Gastroesophageal sphincter (tissue), 4 donors: Measurements from ENCODE around the gene OGDH. TPM values are rescaled to one million over a fixed set of nuclear protein-coding genes. Genes with fewer than 3 reads are reported as not detected.

ENCODE experiments used
- ATAC-seq: fragments of 150-250 bp; one replicate; pipeline ENCODE4 v1.9.1; 2016; ENCODE audit warnings: mild to moderate bottlenecking, moderate library complexity
- H3K27ac ChIP-seq, 4 donors: fragments of 200-600 bp; sonication (generic) in 3 of 4; 1 replicate in 3 of 4; 2 replicates in 1 of 4; pipeline ENCODE4 v1.5.1; 2016 to 2019
- H3K27me3 ChIP-seq: fragments of 200-600 bp; sonication (generic); one replicate; pipeline ENCODE4 v1.5.1; 2019
- H3K36me3 ChIP-seq, 2 donors: fragments of 200-600 bp; sonication (generic); one replicate each; pipeline ENCODE4 v1.5.1; 2019; ENCODE audit warnings: control low read depth in 1 of 2
- H3K4me1 ChIP-seq, 3 donors: fragments of 200-600 bp; sonication (generic); 1 replicate in 2 of 3; 2 replicates in 1 of 3; pipeline ENCODE4 v1.5.1; 2016 to 2019; ENCODE audit warnings: control low read depth in 2 of 3
- H3K4me3 ChIP-seq, 2 donors: fragments of 200-600 bp; sonication (generic); one replicate each; pipeline ENCODE4 v1.5.1; 2019; ENCODE audit warnings: mild to moderate bottlenecking in 1 of 2, moderate library complexity in 1 of 2
- H3K9me3 ChIP-seq, 3 donors: fragments of 200-600 bp; sonication (generic); one replicate each; pipeline ENCODE4 v1.5.1; 2017 to 2019; ENCODE audit warnings: control low read depth in 2 of 3
- EP300 ChIP-seq: sonication (generic); formaldehyde crosslinking; IDR thresholded peaks from one replicate; pipeline ENCODE4 v1.6.1; 2017; ENCODE audit warnings: antibody characterized with exemption, mild to moderate bottlenecking
- POLR2A ChIP-seq, 2 donors: fragments of 450-650 bp; IDR thresholded peaks; one replicate each; pipeline ENCODE4 v1.6.1; 2017; ENCODE audit warnings: antibody characterized with exemption in 2 of 2, mild to moderate bottlenecking in 2 of 2, moderate library complexity in 1 of 2
- POLR2AphosphoS5 ChIP-seq: sonication (generic); formaldehyde crosslinking; IDR thresholded peaks from one replicate; pipeline ENCODE4 v1.6.1; 2017; ENCODE audit warnings: antibody characterized with exemption
- WGBS, 2 donors: methylation state at CpG; one replicate each; pipeline ENCODE4 v1.1.5; 2018; ENCODE audit warnings: low coverage in 1 of 2; 5-methylcytosine and 5-hydroxymethylcytosine counted together
- total RNA-seq, 4 donors: library from RNA; depleted of rRNA; stranded (reverse); fragments of >200 nt; gene quantifications; one replicate each; pipeline ENCODE4 v1.1.0, GENCODE V29; 2016
- TF ChIP-seq, protein P1 (sequence below), 4 experiments: fragments of 200-600 bp in 2 of 4; fragments of 450-650 bp in 2 of 4; sonication (generic) in 1 of 4; IDR thresholded peaks; one replicate each; pipeline ENCODE4 v1.5.1; 2017 to 2019; ENCODE audit warnings: antibody characterized with exemption in 4 of 4, mild to moderate bottlenecking in 2 of 4, moderate library complexity in 2 of 4

Gene OGDH
- total RNA-seq, 4 donors from 2014 or later: 112 to 222 (median 137) TPM

DNA sequence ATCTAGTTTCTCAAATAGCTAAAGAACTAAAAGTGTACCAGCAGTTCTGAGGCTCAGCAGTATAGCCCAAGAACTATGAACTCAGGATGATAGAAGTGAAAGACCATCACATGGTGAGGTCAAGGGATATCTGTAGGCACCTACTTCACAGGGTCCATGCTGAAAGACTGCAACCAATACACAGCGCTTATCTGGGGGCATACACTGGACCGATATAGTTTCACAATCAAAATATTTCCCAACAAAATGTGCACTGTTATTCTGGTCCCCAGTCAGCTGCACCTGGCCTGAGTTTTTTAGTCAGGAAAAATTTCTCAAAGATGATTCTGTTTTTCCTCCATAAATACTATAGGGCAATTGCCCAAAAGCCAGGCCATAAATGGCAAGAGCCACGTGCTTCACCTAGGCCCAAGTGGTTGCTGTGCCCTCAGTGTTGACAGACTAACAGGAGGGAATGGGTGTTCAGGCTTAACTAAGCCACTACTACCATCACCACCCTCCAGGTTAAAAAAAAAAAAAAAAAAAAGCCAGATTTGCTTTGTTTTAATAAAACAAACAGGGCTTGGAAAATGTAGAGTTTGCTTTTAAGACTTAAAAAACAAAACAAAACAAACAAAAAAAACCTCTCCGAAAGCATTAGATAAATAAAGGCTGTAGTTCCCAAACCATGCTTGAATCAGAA, 58.5 kb downstream of the OGDH start:
- peaks cover 0 to 76% of the 10 kb centered on the region in 2 donors for H3K36me3 ChIP-seq
- peaks cover 0 to 15% (median 0%) of the 10 kb centered on the region in 3 donors for H3K9me3 ChIP-seq
- peaks cover 0 to 12% (median 0%) of the 10 kb centered on the region in 3 donors for H3K4me1 ChIP-seq
- 62 to 84% methylated on average over 3 to 4 of the region's 4 CpGs for WGBS, 2 donors
- TF ChIP-seq POLR2A (IDR thresholded peaks at IDR 0.05): no peak
- no peak for TF ChIP-seq POLR2AphosphoS5
- TF ChIP-seq, protein P1, sequence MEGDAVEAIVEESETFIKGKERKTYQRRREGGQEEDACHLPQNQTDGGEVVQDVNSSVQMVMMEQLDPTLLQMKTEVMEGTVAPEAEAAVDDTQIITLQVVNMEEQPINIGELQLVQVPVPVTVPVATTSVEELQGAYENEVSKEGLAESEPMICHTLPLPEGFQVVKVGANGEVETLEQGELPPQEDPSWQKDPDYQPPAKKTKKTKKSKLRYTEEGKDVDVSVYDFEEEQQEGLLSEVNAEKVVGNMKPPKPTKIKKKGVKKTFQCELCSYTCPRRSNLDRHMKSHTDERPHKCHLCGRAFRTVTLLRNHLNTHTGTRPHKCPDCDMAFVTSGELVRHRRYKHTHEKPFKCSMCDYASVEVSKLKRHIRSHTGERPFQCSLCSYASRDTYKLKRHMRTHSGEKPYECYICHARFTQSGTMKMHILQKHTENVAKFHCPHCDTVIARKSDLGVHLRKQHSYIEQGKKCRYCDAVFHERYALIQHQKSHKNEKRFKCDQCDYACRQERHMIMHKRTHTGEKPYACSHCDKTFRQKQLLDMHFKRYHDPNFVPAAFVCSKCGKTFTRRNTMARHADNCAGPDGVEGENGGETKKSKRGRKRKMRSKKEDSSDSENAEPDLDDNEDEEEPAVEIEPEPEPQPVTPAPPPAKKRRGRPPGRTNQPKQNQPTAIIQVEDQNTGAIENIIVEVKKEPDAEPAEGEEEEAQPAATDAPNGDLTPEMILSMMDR (IDR thresholded peaks at IDR 0.05): no peak
- TF ChIP-seq EP300: no peak
- ATAC-seq: peak; percentile 22
- H3K4me3 ChIP-seq: no peak overlapping the region
- no peaks in the 10 kb centered on the region for H3K27me3 ChIP-seq
- H3K27ac ChIP-seq: peak overlapping the region in 1 of 4 donors; percentile 38

DNA sequence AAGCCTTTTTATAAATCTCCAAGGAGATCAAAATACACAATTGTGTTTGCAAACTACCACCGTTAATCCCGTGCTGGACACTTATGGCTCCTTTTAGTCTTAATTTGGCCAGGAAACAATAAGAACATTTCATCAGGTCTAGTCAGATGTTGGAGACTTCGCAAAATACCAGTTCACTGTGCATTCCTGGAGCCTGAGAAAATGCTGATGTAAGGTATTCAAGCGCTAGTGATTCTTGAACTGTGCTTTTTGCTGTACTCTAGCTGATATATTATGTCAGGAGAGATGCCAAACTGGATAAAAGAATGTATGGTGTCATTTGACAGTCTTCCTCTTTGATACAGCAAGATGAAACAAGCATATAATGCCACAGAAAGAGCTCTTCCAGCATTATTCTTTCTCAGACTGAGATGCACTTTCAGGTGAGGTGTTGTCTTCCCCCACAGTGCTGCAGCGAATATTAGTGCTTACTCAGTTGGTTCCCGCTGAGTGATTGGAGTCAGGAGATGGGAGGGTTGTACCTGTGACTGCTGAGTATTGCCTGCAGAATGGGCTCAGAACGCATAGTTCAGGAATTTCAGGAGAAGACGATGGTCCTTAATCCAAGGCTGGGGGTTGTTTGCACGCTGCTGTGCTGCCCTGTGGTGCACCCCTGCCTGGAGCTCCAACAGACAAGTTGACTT, 59.2 kb downstream of the OGDH start:
- Histone ChIP-seq H3K9me3 (peaks cover 0 to 12% (median 0%) of the 10 kb centered on the region in 3 donors), H3K27me3 (no peaks in the 10 kb centered on the region), H3K4me1 (peaks cover 0 to 12% (median 0%) of the 10 kb centered on the region in 3 donors), H3K36me3 (peaks cover 0 to 70% of the 10 kb centered on the region in 2 donors), H3K4me3 (no peak overlapping the region), H3K27ac (peak overlapping the region in 1 of 4 donors; percentile 38)
- TF ChIP-seq, protein P1 (IDR thresholded peaks at IDR 0.05): no peak
- TF ChIP-seq POLR2AphosphoS5 (no peak), EP300 (no peak), POLR2A (IDR thresholded peaks at IDR 0.05) (no peak)
- WGBS, 2 donors: 31 to 62% methylated on average over 6 of the region's 9 CpGs
- ATAC-seq: peak; percentile 70

- TF ChIP-seq, protein P1 (IDR thresholded peaks at IDR 0.05): no peak
- no peak for TF ChIP-seq POLR2A (IDR thresholded peaks at IDR 0.05)
- TF ChIP-seq EP300: no peak
- no peak for TF ChIP-seq POLR2AphosphoS5
Observed at GRCh38 chr7:44666566-44666965, 60.1 kb downstream of the OGDH start.

GRCh38 chr7:44667190-44667589, 60.8 kb downstream of the OGDH start:
- Histone ChIP-seq H3K27me3 (no peaks in the 10 kb centered on the region), H3K27ac (no peak overlapping the region), H3K9me3 (no peaks in the 10 kb centered on the region), H3K4me1 (peaks cover 0 to 12% (median 0%) of the 10 kb centered on the region in 3 donors), H3K36me3 (peaks cover 0 to 55% of the 10 kb centered on the region in 2 donors), H3K4me3 (no peak overlapping the region)
- no peak for ATAC-seq
- 100% methylated on average over 1 of the region's 3 CpGs; no CpG with 5 or more reads in 1 of the 2 donors for WGBS, 2 donors
- TF ChIP-seq EP300: no peak
- TF ChIP-seq POLR2A (IDR thresholded peaks at IDR 0.05): no peak
- no peak for TF ChIP-seq POLR2AphosphoS5

More at GRCh38 chr7:44666566-44666965, 60.1 kb downstream of the OGDH start:
- Histone ChIP-seq H3K4me1 (peaks cover 0 to 12% (median 0%) of the 10 kb centered on the region in 3 donors), H3K4me3 (no peak overlapping the region), H3K27me3 (no peaks in the 10 kb centered on the region), H3K36me3 (peaks cover 0 to 61% of the 10 kb centered on the region in 2 donors), H3K9me3 (peaks cover 0 to 3% (median 0%) of the 10 kb centered on the region in 3 donors), H3K27ac (no peak overlapping the region)
- WGBS, 2 donors: 80 to 95% methylated on average over 1 to 6 of the region's 6 CpGs
- no peak for ATAC-seq

DNA sequence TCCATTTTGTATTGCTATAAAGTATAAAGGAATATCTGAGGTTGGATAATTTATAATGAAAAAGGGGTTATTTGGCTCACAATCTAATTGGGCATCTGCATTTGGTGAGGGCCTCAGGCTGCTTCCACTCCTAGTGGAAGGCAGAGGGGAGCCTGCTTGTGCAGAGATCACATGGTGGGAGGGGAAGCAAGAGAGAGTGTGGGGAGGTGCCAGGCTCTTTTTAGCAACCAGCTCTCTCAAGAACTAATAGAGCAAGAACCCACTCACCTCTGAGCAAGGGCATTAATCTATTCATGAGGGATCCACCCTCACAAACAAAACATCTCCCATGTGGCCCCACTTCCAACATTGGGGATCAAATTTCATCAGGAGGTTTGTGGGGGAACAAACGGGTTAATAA, 64.6 kb downstream of the OGDH start:
- Histone ChIP-seq H3K27me3 (no peaks in the 10 kb centered on the region), H3K27ac (no peak overlapping the region), H3K9me3 (no peaks in the 10 kb centered on the region), H3K36me3 (peaks cover 0 to 71% of the 10 kb centered on the region in 2 donors), H3K4me1 (peaks cover 0 to under 1% (median 0%) of the 10 kb centered on the region in 3 donors), H3K4me3 (no peak overlapping the region)
- ATAC-seq: no peak
- 88% methylated on average over 1 of the region's 1 CpG; no CpG with 5 or more reads in 1 of the 2 donors for whole genome bisulfite sequencing, 2 donors
- TF ChIP-seq POLR2AphosphoS5: no peak
